A549 (cell line): Measurements from ENCODE around the gene HEXD.

Source experiments
- BHLHE40 ChIP-seq: IDR thresholded peaks from 2 replicates; pipeline ENCODE4 v1.6.1; 2012; ENCODE audit warnings: low read depth, low read length, inconsistent platforms
- EP300 ChIP-seq, 2 experiments: fragments of >200 bp; sonication (Bioruptor Twin); formaldehyde crosslinking; IDR thresholded peaks; 2 replicates in 1 of 2; 3 replicates in 1 of 2; pipeline ENCODE4 v1.6.1; 2016 to 2017
- ESRRA ChIP-seq: fragments of 150-350 bp; IDR thresholded peaks from 2 replicates; pipeline ENCODE4 v1.6.1; 2014; ENCODE audit warnings: mild to moderate bottlenecking, low read length, borderline replicate concordance
- NPAS2 ChIP-seq: fragments of 250-450 bp; sonication (Bioruptor Pico); IDR thresholded peaks from 2 replicates; pipeline ENCODE4 v1.8.0; 2022; ENCODE audit warnings: mild to moderate bottlenecking, moderate library complexity, borderline replicate concordance
- POLR2A ChIP-seq: IDR thresholded peaks from 2 replicates; pipeline ENCODE4 v1.6.1; 2012; ENCODE audit warnings: mild to moderate bottlenecking, low read length
- RAD21 ChIP-seq, 2 experiments: fragments of >200 bp in 1 of 2; sonication (Bioruptor Twin) in 1 of 2; formaldehyde crosslinking in 1 of 2; IDR thresholded peaks in 1 of 2; conservative IDR thresholded peaks in 1 of 2; 2 replicates in 1 of 2; 3 replicates in 1 of 2; pipeline ENCODE4 v1.6.1; 2012 to 2018; ENCODE audit warnings: inconsistent platforms in 1 of 2
- RFX5 ChIP-seq: fragments of 450-650 bp; IDR thresholded peaks from 2 replicates; pipeline ENCODE4 v1.7.1; 2014; ENCODE audit warnings: antibody characterized with exemption, mild to moderate bottlenecking, moderate library complexity
- TF ChIP-seq, protein P1 (sequence below): fragments of >200 bp; sonication (Bioruptor Twin); formaldehyde crosslinking; IDR thresholded peaks from 3 replicates; pipeline ENCODE4 v1.5.1; 2016

- no peak for TF ChIP-seq ESRRA
- TF ChIP-seq NPAS2 (CRISPR knock-in tag): no peak
- TF ChIP-seq RFX5: no peak
- TF ChIP-seq, protein P1, sequence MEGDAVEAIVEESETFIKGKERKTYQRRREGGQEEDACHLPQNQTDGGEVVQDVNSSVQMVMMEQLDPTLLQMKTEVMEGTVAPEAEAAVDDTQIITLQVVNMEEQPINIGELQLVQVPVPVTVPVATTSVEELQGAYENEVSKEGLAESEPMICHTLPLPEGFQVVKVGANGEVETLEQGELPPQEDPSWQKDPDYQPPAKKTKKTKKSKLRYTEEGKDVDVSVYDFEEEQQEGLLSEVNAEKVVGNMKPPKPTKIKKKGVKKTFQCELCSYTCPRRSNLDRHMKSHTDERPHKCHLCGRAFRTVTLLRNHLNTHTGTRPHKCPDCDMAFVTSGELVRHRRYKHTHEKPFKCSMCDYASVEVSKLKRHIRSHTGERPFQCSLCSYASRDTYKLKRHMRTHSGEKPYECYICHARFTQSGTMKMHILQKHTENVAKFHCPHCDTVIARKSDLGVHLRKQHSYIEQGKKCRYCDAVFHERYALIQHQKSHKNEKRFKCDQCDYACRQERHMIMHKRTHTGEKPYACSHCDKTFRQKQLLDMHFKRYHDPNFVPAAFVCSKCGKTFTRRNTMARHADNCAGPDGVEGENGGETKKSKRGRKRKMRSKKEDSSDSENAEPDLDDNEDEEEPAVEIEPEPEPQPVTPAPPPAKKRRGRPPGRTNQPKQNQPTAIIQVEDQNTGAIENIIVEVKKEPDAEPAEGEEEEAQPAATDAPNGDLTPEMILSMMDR: no peak
- no peak for TF ChIP-seq EP300 (IDR thresholded peaks at IDR 0.05)
- no peak for TF ChIP-seq RAD21 (conservative IDR thresholded peaks at IDR 0.05 in 1 of 2, IDR thresholded peaks at IDR 0.05 in 1 of 2)
- TF ChIP-seq BHLHE40: no peak
- TF ChIP-seq POLR2A: no peak
Observed at GRCh38 chr17:82436601-82437324, 18.6 kb downstream of the HEXD start.
